M059J (cell line): Measurements from ENCODE around the gene PGBD2. TPM values are rescaled to one million over a fixed set of nuclear protein-coding genes. Genes with fewer than 3 reads are reported as not detected.
"Not testable (repeated sequence)": the region's sequence is repeated elsewhere in the genome, so short reads cannot be mapped to it uniquely, and the experiment has no call there.

Experiments used
- DNase-seq: peaks from one replicate; pipeline ENCODE4 v3.0.0-alpha.2; 2012; ENCODE audit warnings: low read depth
- total RNA-seq: library from RNA; depleted of rRNA; stranded (reverse); fragments of >200 nt; shearing (Covaris generic); gene quantifications from 2 replicates; pipeline ENCODE4 v1.2.3, GENCODE V29; 2014; rRNA removed

The PGBD2 gene
- total RNA-seq = 2.2 and 5.7 TPM in 2 replicates

- DNase-seq = peak; percentile 84
These were observed at the start of gene PGBD2 for GRCh38 chr1:248906009-248906752. PGBD2 (plus strand) TSS chr1:248906235; CDS start chr1:248913863, 7,628 bp downstream.

- DNase-seq = no peak
These were observed 48.8 kb upstream of the PGBD2 start for GRCh38 chr1:248857201-248857600.

- no peak for DNase-seq
These were observed 48.3 kb upstream of the PGBD2 start for GRCh38 chr1:248857749-248858095.

- DNase-seq = peak; percentile 53
These were observed 47.7 kb upstream of the PGBD2 start for GRCh38 chr1:248858096-248858890.

- DNase-seq = peak; percentile 89
These were observed 46.8 kb upstream of the PGBD2 start, which contains the start of gene ZNF692 for GRCh38 chr1:248858891-248859889. ZNF692 (minus strand) TSS chr1:248859085; CDS start chr1:248858309, 776 bp downstream.

- DNase-seq = no peak
These were observed 46.0 kb upstream of the PGBD2 start for GRCh38 chr1:248860007-248860406.

- no peak for DNase-seq
These were observed 44.4 kb upstream of the PGBD2 start for GRCh38 chr1:248861616-248862015.

GRCh38 chr1:248862695-248862997, 43.4 kb upstream of the PGBD2 start:
- no peak for DNase-seq

- DNase-seq = peak; percentile 64
These were observed 42.8 kb upstream of the PGBD2 start for GRCh38 chr1:248862998-248863881.

- DNase-seq = no peak
These were observed 34.1 kb upstream of the PGBD2 start for GRCh38 chr1:248871837-248872401.

- peak; percentile 49 for DNase-seq
These were observed 33.2 kb upstream of the PGBD2 start for GRCh38 chr1:248872752-248873408.

- peak; percentile 91 for DNase-seq
These were observed 32.5 kb upstream of the PGBD2 start for GRCh38 chr1:248873409-248873992.

GRCh38 chr1:248873993-248874533, 32.0 kb upstream of the PGBD2 start:
- DNase-seq = peak; percentile 81

GRCh38 chr1:248881261-248881660, 24.8 kb upstream of the PGBD2 start:
- no peak for DNase-seq

- DNase-seq = not testable (repeated sequence)
These were observed 23.6 kb upstream of the PGBD2 start for GRCh38 chr1:248882427-248882826.

GRCh38 chr1:248884632-248885295, 21.3 kb upstream of the PGBD2 start:
- no peak for DNase-seq

- DNase-seq = no peak
These were observed 20.4 kb upstream of the PGBD2 start for GRCh38 chr1:248885646-248886045.

GRCh38 chr1:248886237-248886895, 19.7 kb upstream of the PGBD2 start:
- peak; percentile 1 for DNase-seq
